GM18907 (cell line): ENCODE results near the gene TENT4B.
A peak's percentile ranks its signal among the peaks of the same experiment; 100 is the strongest.

Experiments used
- ATAC-seq: cut with Tn5 transposase; IDR thresholded peaks from one replicate; pipeline ENCODE4 v1.9.1; 2021; ENCODE audit warnings: mild to moderate bottlenecking, moderate library complexity; ENCODE audit not compliant: unreplicated experiment

The TENT4B gene

GRCh38 chr16:50268352-50268751 lies 115.2 kb downstream of the TENT4B start:
- no peak for ATAC-seq

- ATAC-seq = no peak
Measured at GRCh38 chr16:50269061-50269705, 116.1 kb downstream of the TENT4B start.

DNA sequence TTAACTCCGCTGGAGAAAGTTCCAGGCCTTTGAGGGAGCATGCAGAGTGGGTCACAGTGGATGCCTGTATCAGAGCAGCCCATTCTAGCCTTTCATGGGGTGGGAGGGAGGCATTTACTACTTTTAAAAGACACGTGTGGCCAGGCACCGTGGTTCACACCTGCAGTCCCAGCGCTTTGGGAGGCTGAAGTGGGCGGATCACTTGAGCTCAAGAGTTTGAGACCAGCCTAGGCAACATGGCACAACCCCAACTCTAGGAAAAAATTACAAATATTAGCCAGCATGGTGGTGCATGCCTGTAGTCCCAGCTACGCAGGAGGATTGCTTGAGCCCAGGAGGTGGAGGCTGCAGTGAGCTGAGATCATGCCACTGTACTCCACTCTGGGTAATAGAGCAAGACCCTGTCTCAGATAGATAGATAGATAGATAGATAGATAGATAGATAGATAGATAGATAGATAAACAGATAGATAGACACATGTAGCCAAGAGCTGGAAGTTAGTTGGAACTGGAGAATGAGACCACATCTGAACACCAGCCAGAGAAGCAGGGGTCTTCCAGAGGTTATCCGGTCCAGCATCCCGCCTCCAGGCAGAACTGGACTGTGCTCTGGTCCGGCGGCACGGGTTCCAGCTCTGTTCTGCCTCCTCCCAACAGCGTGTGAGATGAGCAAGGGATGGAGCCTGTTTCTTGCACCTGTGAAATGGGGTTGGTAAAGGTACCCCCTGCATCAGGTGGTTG lies 116.8 kb downstream of the TENT4B start:
- ATAC-seq = no peak

DNA sequence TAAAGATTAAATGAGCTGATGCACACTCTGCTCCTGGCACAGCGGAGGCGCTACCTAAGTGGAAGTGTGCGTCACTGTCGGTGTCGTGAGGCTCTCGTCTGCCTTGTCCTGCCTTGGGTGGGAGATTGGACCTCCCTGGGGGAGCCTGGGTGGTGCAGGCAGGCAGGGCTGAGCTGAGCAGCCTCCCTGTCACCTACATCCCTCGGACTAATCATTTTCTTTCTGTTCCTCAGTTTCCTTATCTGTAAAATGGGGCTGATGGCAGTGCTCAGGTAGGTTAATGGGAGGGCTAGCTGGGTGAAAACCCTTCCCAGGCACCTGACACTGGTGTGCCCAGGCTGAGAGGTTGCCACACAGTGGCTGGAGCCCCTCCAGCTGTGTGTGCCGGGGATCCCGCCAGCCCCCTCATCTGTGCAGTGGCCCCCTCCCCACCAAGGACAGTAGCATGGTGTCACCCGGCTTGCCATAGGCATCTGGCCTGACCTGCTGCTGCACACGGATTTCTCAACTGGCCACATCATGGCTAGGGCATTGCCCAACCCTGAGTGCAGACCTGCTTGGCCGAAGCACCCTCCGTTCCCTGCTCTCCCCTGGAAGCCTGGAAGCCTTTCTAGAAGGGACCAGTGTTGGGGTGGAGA lies 117.5 kb downstream of the TENT4B start:
- no peak for ATAC-seq

- no peak for ATAC-seq
Measured at GRCh38 chr16:50271148-50272041, 118.3 kb downstream of the TENT4B start.

DNA sequence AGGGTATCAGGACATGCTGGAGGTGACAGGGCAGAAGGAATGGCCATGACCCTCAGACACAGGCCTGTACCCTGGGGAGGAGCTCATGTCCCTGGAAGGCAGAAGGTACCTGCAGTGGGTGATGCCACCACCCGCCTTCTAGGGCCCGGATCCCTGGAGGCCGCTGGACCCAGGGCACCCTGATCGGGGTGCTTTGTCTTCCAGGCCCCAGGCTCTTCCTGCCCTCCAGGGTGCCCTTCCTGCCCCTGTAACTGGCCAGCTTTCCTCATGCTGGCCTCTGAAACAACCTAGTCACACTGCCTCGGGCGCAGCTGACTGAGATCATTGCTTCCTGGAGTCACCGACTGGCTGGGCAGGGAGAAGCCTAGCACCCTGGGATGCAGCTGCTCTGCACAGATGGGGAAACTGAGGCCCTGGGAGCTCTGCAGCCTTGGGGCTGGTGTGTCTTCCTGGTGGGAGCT lies 119.0 kb downstream of the TENT4B start:
- ATAC-seq = no peak

DNA sequence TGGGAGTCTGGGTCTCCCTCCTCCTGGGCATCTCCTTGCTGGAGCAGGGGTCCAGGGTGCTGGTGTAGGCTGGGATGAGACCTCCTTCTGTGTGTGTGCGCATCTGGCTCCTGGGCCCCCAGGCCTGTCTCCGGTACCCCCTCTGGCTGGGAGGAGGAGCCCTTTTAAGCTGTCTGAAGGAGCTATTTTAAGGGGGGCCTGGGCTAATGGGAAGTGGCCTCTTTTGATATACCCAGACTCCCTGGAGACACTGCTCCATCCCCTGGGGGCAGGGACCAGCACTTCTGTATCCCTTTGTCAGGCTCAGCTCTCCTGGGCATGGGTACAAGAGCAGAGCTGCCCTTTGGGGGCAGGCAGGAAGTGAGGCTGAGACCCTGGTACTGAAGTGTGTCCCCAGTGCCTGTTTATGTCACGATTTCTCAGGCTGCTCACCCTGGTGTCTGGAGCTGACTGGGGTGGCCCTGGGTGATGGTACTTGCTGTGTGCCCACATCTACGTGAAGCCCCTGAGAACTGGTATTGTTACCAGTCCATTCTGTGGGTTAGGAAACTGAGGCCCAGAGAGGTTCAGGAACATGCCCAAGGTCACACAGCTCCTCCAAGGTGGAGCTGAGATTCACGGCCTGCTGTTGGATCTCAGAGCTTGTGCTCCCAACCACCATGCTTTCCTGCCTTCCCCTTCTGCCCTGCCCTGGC lies 119.7 kb downstream of the TENT4B start:
- no peak for ATAC-seq

DNA sequence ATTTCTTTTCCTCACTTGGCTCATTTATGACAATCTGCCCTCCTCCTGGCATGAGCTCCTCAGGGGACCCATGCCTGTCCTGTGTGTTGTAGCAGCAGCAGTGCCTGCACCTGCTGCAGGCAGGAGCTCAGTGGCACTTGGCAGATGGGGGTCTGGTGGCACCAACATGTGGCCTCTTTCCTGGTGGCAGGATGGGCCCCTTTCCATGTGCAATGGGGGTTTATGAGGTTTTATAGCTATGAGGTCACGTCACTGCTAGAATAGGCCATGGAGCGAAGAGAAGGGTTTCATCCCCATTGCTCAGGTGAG lies 120.2 kb downstream of the TENT4B start:
- ATAC-seq = no peak

- peak; percentile 64 for ATAC-seq
Measured at GRCh38 chr16:50273888-50274325, 120.8 kb downstream of the TENT4B start.

GRCh38 chr16:50274326-50275097 lies 121.4 kb downstream of the TENT4B start:
- peak; percentile 48 for ATAC-seq

DNA sequence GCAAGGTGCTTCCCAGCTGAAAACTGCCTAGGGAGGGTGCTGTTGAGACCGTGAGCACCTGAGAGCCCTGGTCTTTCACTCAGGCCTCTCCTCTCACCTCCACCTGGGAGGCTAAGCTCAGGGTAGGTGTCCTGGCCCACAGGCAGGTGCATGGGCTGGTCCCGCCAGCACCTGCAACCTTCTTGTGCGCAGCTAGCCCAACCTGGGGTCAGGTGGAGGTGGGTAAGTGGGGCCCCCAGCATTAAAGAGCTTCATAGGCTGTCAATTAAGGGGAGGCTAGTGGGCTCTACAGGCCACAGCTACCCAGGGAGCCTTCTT lies 122.0 kb downstream of the TENT4B start:
- no peak for ATAC-seq

DNA sequence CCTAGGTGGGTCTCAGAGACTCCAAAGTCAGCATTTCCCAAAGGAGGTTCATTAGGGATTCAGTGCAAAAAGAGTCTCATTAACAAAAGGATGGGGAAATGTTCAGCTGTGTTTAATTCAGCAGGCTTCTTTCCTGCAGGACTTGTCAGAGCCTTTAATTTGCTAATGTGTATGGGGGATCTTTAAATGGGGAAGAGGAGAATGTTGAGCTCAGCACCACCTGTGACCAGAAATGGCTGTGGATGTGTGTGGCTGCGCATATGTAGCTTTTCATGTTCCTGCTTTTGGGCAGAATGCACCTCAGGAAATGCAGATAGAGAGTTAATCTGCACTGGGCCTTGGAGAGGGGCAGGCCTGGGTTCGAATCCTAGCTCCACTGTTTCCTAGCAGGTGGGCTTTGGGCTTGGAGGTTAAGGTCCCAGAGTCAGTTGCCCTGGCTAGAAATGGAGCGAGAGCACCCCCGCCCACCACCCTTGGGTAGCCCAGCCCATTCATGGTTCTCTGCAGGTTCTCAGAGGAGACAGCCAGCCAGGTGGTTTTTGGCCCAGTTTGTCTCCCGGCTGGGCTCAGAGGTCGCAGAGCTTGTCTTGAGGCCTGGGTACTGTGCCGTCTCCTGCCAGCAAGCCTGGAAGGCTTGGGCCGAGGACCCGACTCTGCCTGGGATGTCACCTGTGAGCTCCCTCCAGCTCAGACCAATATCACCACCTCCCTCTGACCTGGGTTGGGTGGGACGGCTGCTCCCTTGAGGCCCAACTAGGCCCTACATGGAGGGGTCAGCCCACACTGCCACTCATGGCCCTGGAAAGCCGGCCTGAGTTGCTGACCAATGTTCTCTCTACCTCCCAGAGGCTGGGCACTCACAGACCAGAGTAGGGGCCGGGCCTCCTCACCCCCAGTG lies 122.6 kb downstream of the TENT4B start:
- ATAC-seq = no peak

DNA sequence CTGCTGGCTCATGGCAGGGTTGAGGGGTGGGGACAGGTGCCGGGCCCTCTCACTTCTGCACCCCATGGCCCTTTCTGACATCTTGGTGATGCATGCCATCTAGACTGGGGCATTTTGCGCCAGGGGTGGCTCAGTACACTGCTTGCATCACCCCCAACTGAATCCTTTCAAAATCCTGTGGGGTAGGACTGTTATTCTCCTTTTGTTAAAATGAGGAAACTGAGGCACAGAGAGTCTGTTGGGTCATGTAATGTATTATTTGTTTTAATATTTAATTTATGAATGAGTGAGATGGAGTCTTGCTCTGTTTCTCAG lies 123.2 kb downstream of the TENT4B start:
- ATAC-seq = no peak

- no peak for ATAC-seq
Measured at GRCh38 chr16:50276801-50277555, 123.9 kb downstream of the TENT4B start.

DNA sequence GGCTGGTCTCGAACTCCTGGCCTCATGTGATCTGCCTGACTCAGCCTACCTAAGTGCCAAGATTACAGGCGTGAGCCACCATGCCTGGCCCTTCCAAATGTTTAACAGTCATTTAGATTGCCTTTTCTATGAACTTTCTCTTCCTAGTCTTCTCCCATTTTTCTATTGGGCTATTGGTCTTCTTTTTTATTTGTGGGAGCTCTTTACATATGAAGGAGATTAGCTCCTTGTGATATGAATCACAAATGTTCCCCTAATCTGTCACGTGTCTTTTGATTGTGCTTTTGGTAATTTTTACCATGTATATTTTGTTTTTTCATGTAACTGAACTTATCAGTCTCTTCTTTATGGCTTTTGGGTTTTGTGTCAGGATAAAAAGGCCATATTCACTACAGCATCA lies 125.1 kb downstream of the TENT4B start:
- no peak for ATAC-seq

DNA sequence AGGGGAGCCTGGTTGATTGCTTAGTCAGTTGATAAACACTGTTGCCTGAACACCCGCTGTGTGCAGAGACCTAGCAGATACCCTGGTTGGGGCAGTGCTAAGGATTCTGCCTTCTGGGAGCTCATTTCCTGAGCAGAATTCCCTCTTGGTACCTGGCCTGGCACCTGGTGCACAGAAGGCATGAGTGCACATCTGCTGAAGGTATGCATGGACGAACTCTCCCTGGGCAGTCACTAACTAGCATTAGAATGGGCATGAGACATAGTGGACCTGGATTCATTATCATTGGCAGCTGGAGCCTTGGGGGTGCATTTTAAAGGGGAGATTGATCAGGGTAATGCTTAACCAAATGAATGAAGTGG lies 126.4 kb downstream of the TENT4B start:
- ATAC-seq = no peak

GRCh38 chr16:50280932-50281331 lies 127.8 kb downstream of the TENT4B start:
- ATAC-seq = no peak
